Measurements from ENCODE around the gene TFEB. TPM values are rescaled to one million over a fixed set of nuclear protein-coding genes. Genes with fewer than 3 reads are reported as not detected.

TFEB gene
- total RNA-seq, 4 donors from 2014 or later, result 24.2 to 46.7 (median 33.1) TPM

- H3K4me1 ChIP-seq, result peaks cover 0 to 7% (median 4%) of the 10 kb centered on the region in 4 donors
- TF ChIP-seq POLR2A (IDR thresholded peaks at IDR 0.05; ENCODE audit: low read depth) (no peak), EP300 (IDR thresholded peaks at IDR 0.05) (no peak), CTCF (IDR thresholded peaks at IDR 0.05) (no peak)
- no peak for DNase-seq (ENCODE audit: extremely low spot score)
Measured at GRCh38 chr6:41656002-41656691, 79.3 kb downstream of the TFEB start.

GRCh38 chr6:41655646-41656001 lies 79.8 kb downstream of the TFEB start:
- H3K9me3 ChIP-seq, result no peaks in the 10 kb centered on the region
- DNase-seq (ENCODE audit: extremely low spot score), result no peak
- TF ChIP-seq POLR2A (IDR thresholded peaks at IDR 0.05; ENCODE audit: low read depth) (no peak), POLR2AphosphoS5 (IDR thresholded peaks at IDR 0.05) (no peak), CTCF (IDR thresholded peaks at IDR 0.05) (no peak), EP300 (IDR thresholded peaks at IDR 0.05) (no peak)
- H3K27me3 ChIP-seq, result peaks cover 0 to 52% (median 0%) of the 10 kb centered on the region in 4 donors
- WGBS, result 63% methylated on average over 10 of the region's 12 CpGs
- no peak overlapping the region for H3K27ac ChIP-seq (replicated peaks in 1 of 4)
- peaks cover 0 to 7% (median 4%) of the 10 kb centered on the region in 4 donors for H3K4me1 ChIP-seq
- intact Hi-C loops (cut with DNase I), result no loop called here
- H3K36me3 ChIP-seq, result no peaks in the 10 kb centered on the region
- H3K4me3 ChIP-seq, result no peak overlapping the region

More at GRCh38 chr6:41656002-41656691, 79.3 kb downstream of the TFEB start:
- H3K9me3 ChIP-seq, result no peaks in the 10 kb centered on the region
- H3K4me3 ChIP-seq, result no peak overlapping the region
- H3K27me3 ChIP-seq, result peaks cover 0 to 52% (median 0%) of the 10 kb centered on the region in 4 donors
- no peak overlapping the region for H3K27ac ChIP-seq (replicated peaks in 1 of 4)
- H3K36me3 ChIP-seq, result no peaks in the 10 kb centered on the region
- 56% methylated on average over 14 of the region's 14 CpGs for WGBS
- intact Hi-C loops (cut with DNase I), result no loop called here

- TF ChIP-seq POLR2AphosphoS5 (IDR thresholded peaks at IDR 0.05), result no peak
- TF ChIP-seq EP300 (IDR thresholded peaks at IDR 0.05), result no peak
- TF ChIP-seq CTCF (IDR thresholded peaks at IDR 0.05), result no peak
- TF ChIP-seq POLR2A (IDR thresholded peaks at IDR 0.05; ENCODE audit: low read depth), result no peak
- intact Hi-C loops (cut with DNase I), result no loop called here
- 88% methylated on average over 8 of the region's 8 CpGs for WGBS
- peaks cover 0 to 7% (median 4%) of the 10 kb centered on the region in 4 donors for H3K4me1 ChIP-seq
- H3K9me3 ChIP-seq, result no peaks in the 10 kb centered on the region
- no peak overlapping the region for H3K4me3 ChIP-seq
- peaks cover 0 to 49% (median 0%) of the 10 kb centered on the region in 4 donors for H3K27me3 ChIP-seq
- H3K36me3 ChIP-seq, result no peaks in the 10 kb centered on the region
- DNase-seq (ENCODE audit: extremely low spot score), result no peak
- H3K27ac ChIP-seq (replicated peaks in 1 of 4), result no peak overlapping the region
Measured at GRCh38 chr6:41655176-41655575, 80.2 kb downstream of the TFEB start.

GRCh38 chr6:41654698-41655151 lies 80.7 kb downstream of the TFEB start:
- 93% methylated on average over 2 of the region's 8 CpGs for WGBS
- DNase-seq (ENCODE audit: extremely low spot score), result no peak
- H3K27ac ChIP-seq (replicated peaks in 1 of 4), result no peak overlapping the region
- TF ChIP-seq CTCF (IDR thresholded peaks at IDR 0.05), result no peak
- no peak for TF ChIP-seq POLR2AphosphoS5 (IDR thresholded peaks at IDR 0.05)
- TF ChIP-seq POLR2A (IDR thresholded peaks at IDR 0.05; ENCODE audit: low read depth), result no peak
- no peak for TF ChIP-seq EP300 (IDR thresholded peaks at IDR 0.05)
- peaks cover 0 to 46% (median 0%) of the 10 kb centered on the region in 4 donors for H3K27me3 ChIP-seq
- no peaks in the 10 kb centered on the region for H3K9me3 ChIP-seq
- no peaks in the 10 kb centered on the region for H3K36me3 ChIP-seq
- no peak overlapping the region for H3K4me3 ChIP-seq
- intact Hi-C loops (cut with DNase I), result no loop called here
- peaks cover 0 to 7% (median 4%) of the 10 kb centered on the region in 4 donors for H3K4me1 ChIP-seq

All from esophagus muscularis mucosa (tissue), 4 donors.